GM12878 (cell line): Measurements from ENCODE around the gene OR6C70.

Source experiments
- BCLAF1 ChIP-seq: fragments of 450-650 bp; IDR thresholded peaks from 2 replicates; pipeline ENCODE4 v1.6.1; 2017; ENCODE audit warnings: antibody characterized with exemption, mild to moderate bottlenecking, moderate library complexity
- CEBPB ChIP-seq, 2 experiments: fragments of 150-350 bp in 1 of 2; IDR thresholded peaks; 2 replicates each; pipeline ENCODE4 v1.6.1; 2012 to 2014; ENCODE audit warnings: low read depth in 2 of 2, low read length in 2 of 2, borderline replicate concordance in 1 of 2, inconsistent platforms in 1 of 2
- CHD2 ChIP-seq: IDR thresholded peaks from 2 replicates; pipeline ENCODE4 v1.6.1; 2011; ENCODE audit warnings: low read depth, low read length, improper control_type of control experiment, borderline replicate concordance
- CREB1 ChIP-seq: IDR thresholded peaks from 2 replicates; pipeline ENCODE4 v1.6.1; 2012; ENCODE audit warnings: low read depth, mild to moderate bottlenecking, inconsistent platforms
- CTCF ChIP-seq, 3 experiments: IDR thresholded peaks in 2 of 3; conservative IDR thresholded peaks in 1 of 3; 2 replicates each; pipeline ENCODE4 v1.5.1; 2011; ENCODE audit warnings: low read depth in 3 of 3, low read length in 3 of 3, mild to moderate bottlenecking in 3 of 3, control low read depth in 2 of 3, moderate library complexity in 2 of 3, inconsistent platforms in 1 of 3, mixed read lengths in 1 of 3; ENCODE audit not compliant: control insufficient read depth in 2 of 3, insufficient read depth in 1 of 3; ENCODE audit errors: extremely low read depth in 1 of 3
- FOS ChIP-seq: IDR thresholded peaks from 3 replicates; pipeline ENCODE4 v1.6.1; 2011; ENCODE audit warnings: borderline replicate concordance; ENCODE audit not compliant: insufficient read length; ENCODE audit errors: extremely low read depth
- NFXL1 ChIP-seq: fragments of 450-650 bp; IDR thresholded peaks from 2 replicates; pipeline ENCODE4 v1.6.1; 2017; ENCODE audit warnings: antibody characterized with exemption, mild to moderate bottlenecking, borderline replicate concordance
- POLR2A ChIP-seq: IDR thresholded peaks from 2 replicates; pipeline ENCODE4 v1.6.1; 2011; ENCODE audit warnings: low read depth, mild to moderate bottlenecking, low read length
- POU2F2 ChIP-seq: IDR thresholded peaks from 3 replicates; pipeline ENCODE4 v1.6.1; 2011; ENCODE audit warnings: low read depth, mild to moderate bottlenecking, low read length, borderline replicate concordance
- SIX5 ChIP-seq: IDR thresholded peaks from 2 replicates; pipeline ENCODE4 v1.6.1; 2011; ENCODE audit warnings: mild to moderate bottlenecking, low read depth, low read length, moderate library complexity; ENCODE audit not compliant: severe bottlenecking

GRCh38 chr12:55515696-55516095 lies 45.8 kb upstream of the OR6C70 start:
- TF ChIP-seq SIX5 (no peak), POU2F2 (no peak), FOS (no peak), CREB1 (no peak), NFXL1 (no peak), POLR2A (no peak), CEBPB (IDR thresholded peaks at IDR 0.05; ENCODE audit: borderline replicate concordance in 1 of 2, low read depth in 2 of 2, low read length in 2 of 2) (no peak), BCLAF1 (no peak), CTCF (IDR thresholded peaks at IDR 0.05 in 2 of 3, conservative IDR thresholded peaks at IDR 0.05 in 1 of 3; ENCODE audit: control insufficient read depth in 2 of 3, extremely low read depth in 1 of 3, insufficient read depth in 1 of 3, low read depth in 3 of 3, low read length in 3 of 3) (peak in 1 of 3 experiments; percentile 32; a peak in 1 of 6 replicates), CHD2 (no peak)
